Heart left ventricle (tissue), 16 donors: ENCODE data around the gene IL1RAP. TPM values are rescaled to one million over a fixed set of nuclear protein-coding genes. Genes with fewer than 3 reads are reported as not detected.

Source experiments
- ATAC-seq, 4 donors: fragments of 200-7000 bp; cut with Tn5 transposase; one replicate each; pipeline ENCODE4 v1.9.1; 2020 to 2022; ENCODE audit warnings: moderate library complexity in 4 of 4, mild to moderate bottlenecking in 3 of 4, moderate number of reproducible peaks in 1 of 4
- DNase-seq, 5 donors: peaks; one replicate each; pipeline ENCODE4 v3.0.0-alpha.2; 2020
- H3K27ac ChIP-seq, 12 donors: fragments of 200-600 bp; sonication (generic) in 4 of 12; one replicate each; pipeline versions ENCODE4 v1.5.0 to v1.8.0; 2016 to 2022; ENCODE audit warnings: mild to moderate bottlenecking in 2 of 12
- H3K27me3 ChIP-seq, 9 donors: fragments of 200-600 bp; sonication (generic) in 2 of 9; one replicate each; pipeline versions ENCODE4 v1.5.1 to v1.8.0; 2016 to 2022; ENCODE audit warnings: mild to moderate bottlenecking in 3 of 9
- H3K36me3 ChIP-seq, 9 donors: fragments of 200-600 bp; sonication (generic) in 2 of 9; one replicate each; pipeline versions ENCODE4 v1.5.0 to v1.8.0; 2018 to 2022; ENCODE audit warnings: mild to moderate bottlenecking in 2 of 9
- H3K4me1 ChIP-seq, 12 donors: fragments of 200-600 bp; sonication (generic) in 4 of 12; one replicate each; pipeline versions ENCODE4 v1.5.0 to v1.8.0; 2016 to 2022; ENCODE audit warnings: mild to moderate bottlenecking in 3 of 12
- H3K4me3 ChIP-seq, 12 donors: fragments of 200-600 bp; sonication (generic) in 4 of 12; one replicate each; pipeline versions ENCODE4 v1.5.0 to v1.8.0; 2017 to 2022; ENCODE audit warnings: mild to moderate bottlenecking in 9 of 12, moderate library complexity in 4 of 12
- H3K9me3 ChIP-seq, 12 donors: fragments of 200-600 bp; sonication (generic) in 4 of 12; one replicate each; pipeline versions ENCODE4 v1.5.0 to v1.8.0; 2016 to 2022; ENCODE audit warnings: mild to moderate bottlenecking in 1 of 12
- CTCF ChIP-seq, 12 donors: fragments of 200-600 bp; sonication (generic) in 4 of 12; IDR thresholded peaks; one replicate each; pipeline versions ENCODE4 v1.5.0 to v1.8.0; 2018 to 2022; ENCODE audit warnings: antibody characterized with exemption in 12 of 12, mild to moderate bottlenecking in 5 of 12
- POLR2A ChIP-seq, 2 donors: fragments of 450-650 bp; IDR thresholded peaks; one replicate each; pipeline ENCODE4 v1.6.1; 2017; ENCODE audit warnings: antibody characterized with exemption in 2 of 2, mild to moderate bottlenecking in 2 of 2, moderate library complexity in 2 of 2
- WGBS, 4 donors: extraction: QIAGEN DNeasy Blood & Tissue Kit in 2 of 4; methylation state at CpG; one replicate each; pipeline versions ENCODE4 v1.1.5 to v1.1.7; 2013 to 2018; 5-methylcytosine and 5-hydroxymethylcytosine counted together
- intact Hi-C, 10 donors: fragments of 100-400 bp; cut with DNase I; formaldehyde crosslinking; loops; one replicate each; pipeline versions ENCODE4 v1.11.1 to v1.14.2; 2022
- polyA plus RNA-seq, 2 donors: library from polyadenylated mRNA; stranded (reverse); fragments of 200-250 nt; gene quantifications; one replicate each; pipeline ENCODE4 v1.2.3, GENCODE V29; 2013
- total RNA-seq, 9 donors: library from RNA; depleted of rRNA in 2 of 9; stranded (reverse); fragments of >200 nt in 2 of 9; fragmentation: NEBNext Ultra II Directional in 3 of 9; extraction: Animal tissue kit (Norgen Biotek cat#: 25700) in 3 of 9; gene quantifications; one replicate each; pipeline versions ENCODE4 v1.1.0 to v1.2.4, GENCODE V29; 2016 to 2023
- donor health status: ischemic (EF 13 %, LVEDD 7.1; RV severe dilation, severe dysfunction).
- donor health status: healthy with polysubstance abuse.
- donor health status: DM: no; HTN: yes; CAD: no.
- donor health status: DM: no; HTN: no; CAD: no.
- donor health status: ischemic (EF 25% LVEDD 6.9; RV normal size, moderate dysfunction).
- donor health status: ischemic (EF 25% LVEDD 5.7; RV mildly dilated, moderate dysfunction).
- donor health status: healthy.
- donor health status: DM: yes; HTN: yes; CAD: no.
- donor health status: ischemic (EF 35%, LVEDD 5.7; RV mildly dilated, moderate dysfunction).
- donor health status: nonischemic (EF 11% LVEDD 7.7; RV severe dilation, severe dysfunction).
- donor health status: DM: yes; HTN: yes; CAD: no.
- donor health status: PGD.
- donor health status: ischemic (EF 29% LVEDD 5.4; RV normal size, mild dysfunction).
- donor health status: nonischemic (EF 23%, LVEDD 6.1; RV moderate dilation, normal function).

IL1RAP gene
- total and polyA plus RNA-seq, 11 donors = 1.6 to 16.4 (median 8.2) TPM

DNA sequence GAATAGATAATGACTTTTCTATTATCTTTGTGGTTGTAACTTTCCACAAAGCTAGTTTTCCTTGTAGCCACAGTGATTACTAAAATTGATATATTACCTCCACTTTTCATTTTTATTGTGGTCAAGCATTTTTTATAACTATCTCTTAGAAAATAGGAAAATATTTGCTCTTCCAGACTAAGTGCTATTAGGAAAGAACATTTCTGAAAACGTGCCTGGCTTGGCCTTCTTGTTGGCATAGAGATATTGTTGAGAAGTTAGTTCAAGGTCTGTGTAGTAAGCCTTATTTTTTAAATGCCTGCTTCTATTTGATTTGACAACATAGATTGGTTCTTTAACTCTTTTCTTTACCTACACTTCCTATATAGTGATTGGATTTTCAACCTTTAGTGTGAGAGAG lies 101.7 kb downstream of the IL1RAP start:
- Histone ChIP-seq H3K9me3 (no peaks in the 10 kb centered on the region), H3K36me3 (peaks cover 0 to 4% (median 0%) of the 10 kb centered on the region in 9 donors), H3K27ac (no peak overlapping the region), H3K27me3 (no peaks in the 10 kb centered on the region), H3K4me3 (no peak overlapping the region), H3K4me1 (peaks cover 0 to 30% (median 0%) of the 10 kb centered on the region in 12 donors)
- no peak for DNase-seq
- ATAC-seq = no peak
- no peak for TF ChIP-seq CTCF (IDR thresholded peaks at IDR 0.05)
- no peak for TF ChIP-seq POLR2A (IDR thresholded peaks at IDR 0.05)
- 66 to 82% (median 70%) methylated on average over 1 of the region's 1 CpG for WGBS, 4 donors
- intact Hi-C loops = no loop called here

DNA sequence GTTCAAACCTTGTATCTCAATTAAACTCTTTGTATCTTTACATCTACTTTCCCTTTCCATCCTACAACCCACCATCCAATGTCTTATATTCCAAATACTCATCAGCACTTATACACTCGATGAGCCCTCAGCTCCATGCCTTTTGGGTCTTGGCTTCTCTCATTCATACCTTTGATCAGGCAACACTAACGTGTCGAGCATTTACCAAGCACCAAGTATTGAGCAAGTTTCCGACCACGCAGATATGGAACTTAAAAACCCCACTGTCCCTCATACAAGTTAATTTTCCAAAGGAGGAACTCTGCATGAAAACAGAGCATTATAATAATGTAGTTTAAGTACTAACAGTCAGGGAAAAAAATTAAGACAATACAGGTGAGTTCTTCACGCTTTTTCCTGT lies 102.8 kb downstream of the IL1RAP start:
- DNase-seq (no peak), ATAC-seq (no peak)
- H3K9me3 ChIP-seq = no peaks in the 10 kb centered on the region
- intact Hi-C loops = no loop called here
- H3K4me3 ChIP-seq = no peak overlapping the region
- H3K4me1 ChIP-seq = peaks cover 0 to 40% (median 0%) of the 10 kb centered on the region in 12 donors
- TF ChIP-seq POLR2A (IDR thresholded peaks at IDR 0.05) (no peak), CTCF (IDR thresholded peaks at IDR 0.05) (no peak)
- 72 to 77% (median 75%) methylated on average over 6 of the region's 6 CpGs for WGBS, 4 donors
- H3K27ac ChIP-seq = peak overlapping the region in 1 of 12 donors; percentile 51
- H3K36me3 ChIP-seq = peaks cover 0 to 9% (median 0%) of the 10 kb centered on the region in 9 donors
- H3K27me3 ChIP-seq = no peaks in the 10 kb centered on the region

DNA sequence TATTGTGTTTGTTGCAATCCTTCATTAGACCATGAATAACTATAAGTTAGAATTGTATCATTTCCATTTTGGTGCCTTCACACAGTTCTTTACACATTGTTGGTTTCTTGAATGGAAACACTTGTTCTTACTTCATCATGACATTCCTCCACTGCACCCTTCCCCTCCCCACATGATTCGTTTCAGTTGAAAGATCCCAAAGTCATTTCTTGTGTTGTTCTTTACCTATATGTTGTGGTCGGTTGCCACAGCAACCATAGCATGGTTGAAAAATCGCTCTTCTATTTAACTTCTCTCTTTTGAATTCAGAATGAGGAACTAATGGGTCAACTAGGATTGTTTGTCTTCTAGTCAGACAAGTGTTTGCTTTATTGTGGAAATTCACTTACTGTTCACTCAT lies 103.3 kb downstream of the IL1RAP start:
- DNase-seq (peak in 2 of 5 donors; percentile 19 to 38), ATAC-seq (peak in 3 of 4 donors; percentile 39 to 68 (median 42))
- H3K4me1 ChIP-seq = peaks cover 0 to 45% (median 0%) of the 10 kb centered on the region in 12 donors
- WGBS, 4 donors = 73 to 83% (median 79%) methylated on average over 3 of the region's 3 CpGs
- TF ChIP-seq CTCF (IDR thresholded peaks at IDR 0.05) = no peak
- no peak for TF ChIP-seq POLR2A (IDR thresholded peaks at IDR 0.05)
- H3K27ac ChIP-seq = peak overlapping the region in 1 of 12 donors; percentile 53
- H3K9me3 ChIP-seq = no peaks in the 10 kb centered on the region
- H3K27me3 ChIP-seq = no peaks in the 10 kb centered on the region
- no peak overlapping the region for H3K4me3 ChIP-seq
- intact Hi-C loops = no loop called here
- H3K36me3 ChIP-seq = peaks cover 0 to 13% (median 3%) of the 10 kb centered on the region in 9 donors

GRCh38 chr3:190618330-190619030 lies 104.6 kb downstream of the IL1RAP start:
- peaks cover 0 to 52% (median 0%) of the 10 kb centered on the region in 12 donors for H3K4me1 ChIP-seq
- TF ChIP-seq CTCF (IDR thresholded peaks at IDR 0.05) (no peak), POLR2A (IDR thresholded peaks at IDR 0.05) (no peak)
- no peaks in the 10 kb centered on the region for H3K9me3 ChIP-seq
- peak overlapping the region in 1 of 12 donors; percentile 53 for H3K27ac ChIP-seq
- WGBS, 4 donors = 73 to 80% (median 78%) methylated on average over 8 of the region's 8 CpGs
- ATAC-seq = peak in 1 of 4 donors; percentile 22
- no peak for DNase-seq
- H3K4me3 ChIP-seq = no peak overlapping the region
- intact Hi-C loops = no loop called here
- peaks cover 0 to 19% (median 3%) of the 10 kb centered on the region in 9 donors for H3K36me3 ChIP-seq
- H3K27me3 ChIP-seq = no peaks in the 10 kb centered on the region
